A549 (cell line): Measurements from ENCODE around the gene SUMO2. TPM values are rescaled to one million over a fixed set of nuclear protein-coding genes. Genes with fewer than 3 reads are reported as not detected.

Experiments
- ATAC-seq, 2 experiments: fragments of 200-7000 bp in 1 of 2; fragments of >200 bp in 1 of 2; cut with Nextera tagmentation in 1 of 2; cut with Tn5 transposase in 1 of 2; 3 replicates each; pipeline versions ENCODE4 v1.8.0 to v1.9.1; 2018 to 2020; ENCODE audit warnings: mild to moderate bottlenecking in 1 of 2, moderate library complexity in 1 of 2
- CTCF ChIA-PET: fragments of 300-600 bp; sonication (Branson Sonifier 250); formaldehyde crosslinking; extraction: SDS; loops from one replicate; lab custom pipeline; 2021; ENCODE audit warnings: antibody characterized with exemption, inconsistent platforms; lab: Yijun Ruan, JAX
- POLR2A ChIA-PET: fragments of 350-600 bp; formaldehyde crosslinking; extraction: SDS; loops from one replicate; lab custom pipeline; 2021; ENCODE audit warnings: antibody characterized with exemption, inconsistent platforms; lab: Yijun Ruan, JAX
- DNase-seq, 2 experiments: peaks; one replicate each; pipeline versions ENCODE4 v3.0.0 to v3.0.0-alpha.2; 2011 to 2016; ENCODE audit warnings: low read depth in 1 of 2, low spot score in 1 of 2
- FAIRE-seq: peaks from 2 replicates; lab custom pipeline; 2011; peaks lifted over from hg19 to GRCh38; lab: Jason Lieb, UNC
- H3K27ac ChIP-seq, 2 experiments: fragments of >200 bp; sonication (Bioruptor Twin); formaldehyde crosslinking; 3 replicates each; pipeline ENCODE4 v1.5.1; 2016 to 2017
- H3K4me1 ChIP-seq: fragments of >200 bp; sonication (Bioruptor Twin); formaldehyde crosslinking; 3 replicates; pipeline ENCODE4 v1.6.1; 2016
- H3K4me2 ChIP-seq: fragments of >200 bp; sonication (Bioruptor Twin); formaldehyde crosslinking; 3 replicates; pipeline ENCODE4 v1.6.1; 2016
- H3K4me3 ChIP-seq: fragments of >200 bp; sonication (Bioruptor Twin); formaldehyde crosslinking; 3 replicates; pipeline ENCODE4 v1.5.1; 2016
- H3K9me3 ChIP-seq: fragments of >200 bp; sonication (Bioruptor Twin); formaldehyde crosslinking; 3 replicates; pipeline ENCODE4 v1.6.1; 2016
- ATOH8 ChIP-seq: fragments of 250-450 bp; sonication (Bioruptor Pico); IDR thresholded peaks from 2 replicates; pipeline ENCODE4 v1.5.0; 2020; ENCODE audit warnings: low read depth, mild to moderate bottlenecking, moderate library complexity
- BCL3 ChIP-seq: fragments of >200 bp; sonication (Bioruptor Twin); formaldehyde crosslinking; IDR thresholded peaks from 3 replicates; pipeline ENCODE4 v1.6.1; 2016
- CEBPB ChIP-seq, 2 experiments: fragments of >200 bp in 1 of 2; sonication (Bioruptor Twin) in 1 of 2; formaldehyde crosslinking in 1 of 2; IDR thresholded peaks; 2 replicates each; pipeline ENCODE4 v1.6.1; 2012 to 2016
- CHD2 ChIP-seq: fragments of 150-350 bp; IDR thresholded peaks from 2 replicates; pipeline ENCODE4 v1.6.1; 2014; ENCODE audit warnings: low read length; ENCODE audit not compliant: partially characterized antibody
- CHD4 ChIP-seq: fragments of 200-600 bp; sonication (generic); IDR thresholded peaks from 2 replicates; pipeline ENCODE4 v1.6.1; 2016; ENCODE audit warnings: antibody characterized with exemption, mild to moderate bottlenecking, borderline replicate concordance
- EHF ChIP-seq: fragments of 250-450 bp; sonication (Bioruptor Pico); IDR thresholded peaks from 2 replicates; pipeline ENCODE4 v1.5.0; 2020; ENCODE audit warnings: mild to moderate bottlenecking
- EHMT2 ChIP-seq: fragments of 200-600 bp; sonication (generic); IDR thresholded peaks from 2 replicates; pipeline ENCODE4 v1.6.1; 2016; ENCODE audit warnings: antibody characterized with exemption, low read depth, mild to moderate bottlenecking, moderate library complexity
- EP300 ChIP-seq, 2 experiments: fragments of >200 bp; sonication (Bioruptor Twin); formaldehyde crosslinking; IDR thresholded peaks; 2 replicates in 1 of 2; 3 replicates in 1 of 2; pipeline ENCODE4 v1.6.1; 2016 to 2017
- ESRRA ChIP-seq: fragments of 150-350 bp; IDR thresholded peaks from 2 replicates; pipeline ENCODE4 v1.6.1; 2014; ENCODE audit warnings: mild to moderate bottlenecking, low read length, borderline replicate concordance
- GATA3 ChIP-seq: IDR thresholded peaks from 2 replicates; pipeline ENCODE4 v1.6.1; 2012; ENCODE audit warnings: borderline replicate concordance
- HES2 ChIP-seq: fragments of >200 bp; sonication (Bioruptor Twin); formaldehyde crosslinking; IDR thresholded peaks from 2 replicates; pipeline ENCODE4 v1.6.1; 2016
- HEYL ChIP-seq: fragments of 250-450 bp; sonication (Bioruptor Pico); IDR thresholded peaks from 2 replicates; pipeline ENCODE4 v1.8.0; 2021; ENCODE audit warnings: mild to moderate bottlenecking, moderate library complexity
- KDM1A ChIP-seq: fragments of 200-600 bp; sonication (generic); IDR thresholded peaks from 2 replicates; pipeline ENCODE4 v1.6.1; 2016; ENCODE audit warnings: low read depth, mild to moderate bottlenecking
- KDM5A ChIP-seq: fragments of 200-600 bp; sonication (generic); IDR thresholded peaks from 2 replicates; pipeline ENCODE4 v1.6.1; 2016; ENCODE audit warnings: antibody characterized with exemption, mild to moderate bottlenecking
- MAX ChIP-seq: IDR thresholded peaks from 2 replicates; pipeline ENCODE4 v1.6.1; 2012
- MYC ChIP-seq: IDR thresholded peaks from 2 replicates; pipeline ENCODE4 v1.6.1; 2012; ENCODE audit warnings: mild to moderate bottlenecking, inconsistent platforms, low read length, improper control_type of control experiment, borderline replicate concordance
- NR3C1 ChIP-seq: fragments of >200 bp; sonication (Bioruptor Twin); formaldehyde crosslinking; IDR thresholded peaks from 3 replicates; pipeline ENCODE4 v1.6.1; 2017
- PBX3 ChIP-seq: IDR thresholded peaks from 2 replicates; pipeline ENCODE4 v1.6.1; 2012
- PHF8 ChIP-seq: fragments of 200-600 bp; sonication (generic); IDR thresholded peaks from 2 replicates; pipeline ENCODE4 v1.6.1; 2016; ENCODE audit warnings: low read depth, mild to moderate bottlenecking, antibody characterized with exemption, moderate library complexity, borderline replicate concordance
- POLR2AphosphoS2 ChIP-seq: conservative IDR thresholded peaks from 2 replicates; pipeline ENCODE4 v1.6.1; 2012; ENCODE audit warnings: low read length, improper control_type of control experiment, inconsistent platforms
- RARB ChIP-seq: fragments of 250-450 bp; sonication (Bioruptor Pico); IDR thresholded peaks from 2 replicates; pipeline ENCODE4 v1.8.0; 2021; ENCODE audit warnings: mild to moderate bottlenecking, moderate library complexity
- REST ChIP-seq: fragments of 200-600 bp; sonication (generic); IDR thresholded peaks from 2 replicates; pipeline ENCODE4 v1.6.1; 2016; ENCODE audit warnings: antibody characterized with exemption, mild to moderate bottlenecking, moderate library complexity
- RNF2 ChIP-seq: fragments of 200-600 bp; sonication (generic); IDR thresholded peaks from 2 replicates; pipeline ENCODE4 v1.6.1; 2016; ENCODE audit warnings: low read depth, mild to moderate bottlenecking, antibody characterized with exemption, moderate library complexity, borderline replicate concordance
- SMC3 ChIP-seq: fragments of >200 bp; sonication (Bioruptor Twin); formaldehyde crosslinking; IDR thresholded peaks from 3 replicates; pipeline ENCODE4 v1.6.1; 2018; ENCODE audit warnings: inconsistent platforms
- USF2 ChIP-seq: fragments of 450-650 bp; IDR thresholded peaks from 2 replicates; pipeline ENCODE4 v1.6.1; 2014; ENCODE audit warnings: antibody characterized with exemption
- ZFP36 ChIP-seq: fragments of 450-650 bp; IDR thresholded peaks from 2 replicates; pipeline ENCODE4 v1.6.1; 2014; ENCODE audit warnings: borderline replicate concordance; ENCODE audit not compliant: partially characterized antibody
- WGBS: methylation state at CpG from one replicate; pipeline ENCODE4 v1.1.6; 2017; ENCODE audit errors: missing lambda C conversion rate; 5-methylcytosine and 5-hydroxymethylcytosine counted together
- polyA plus RNA-seq, 4 experiments: library from polyadenylated mRNA; depleted of rRNA in 3 of 4; stranded (reverse); fragments of >200 nt; fragmentation: RNase III in 1 of 4; extraction: RNeasy Plus Mini Kit Qiagen cat#74134 plus additional on column Dnase treatment in 1 of 4; gene quantifications; 2 replicates in 3 of 4; 3 replicates in 1 of 4; pipeline ENCODE4 v1.2.3, GENCODE V29; 2011 to 2017

SUMO2 gene
- polyA plus RNA-seq, 2 of the 4 experiments (the other 2 are of a cell fraction): 525 to 545 TPM

- 2% methylated on average over 21 of the region's 35 CpGs for WGBS
- ChIA-PET CTCF (interaction anchor here (1.0 to 3.1 kb wide), 4 partner anchors 10 to 192 kb away, joined by 3 to 14 read pairs (median 7); partner anchors contain the start of gene NT5C), POLR2A (interaction anchor here (1.0 to 2.3 kb wide), 11 partner anchors 9 to 121 kb away, joined by 3 to 21 read pairs (median 9); partner anchors contain the start of genes NT5C and SLC16A5)
- ATAC-seq (peak; percentile 5 to 49), FAIRE-seq (no peak), DNase-seq (peak in 1 of 2 experiments; percentile 35)
- peak overlapping the region; percentile 85 to 95 for H3K27ac ChIP-seq
- peaks cover 54% of the 10 kb centered on the region for H3K4me1 ChIP-seq
- H3K4me3 ChIP-seq: peak overlapping the region; percentile 78
- TF ChIP-seq POLR2AphosphoS2 (no peak), REST (no peak), RARB (CRISPR knock-in tag) (no peak), KDM5A (no peak), EP300 (IDR thresholded peaks at IDR 0.05) (no peak), KDM1A (no peak), HES2 (no peak), GATA3 (0 out of 2 replicates have a peak, but pooled peaks have one; percentile 2), CEBPB (IDR thresholded peaks at IDR 0.05) (no peak), SMC3 (no peak), PHF8 (no peak), EHF (CRISPR knock-in tag) (0 out of 2 replicates have a peak, but pooled peaks have one; percentile 7), MAX (peak; percentile 68; the same call in 1 of the 2 replicates)
- H3K4me2 ChIP-seq: peak overlapping the region; percentile 89
- no peaks in the 10 kb centered on the region for H3K9me3 ChIP-seq
Measured at GRCh38 chr17:75153780-75154194, 29.0 kb downstream of the SUMO2 start.

GRCh38 chr17:75152922-75153779, 29.6 kb downstream of the SUMO2 start:
- 1% methylated on average over 28 of the region's 28 CpGs for WGBS
- no peak for FAIRE-seq
- POLR2A ChIA-PET: interaction anchor here (0.9 to 2.3 kb wide), 2 partner anchors 8 to 30 kb away, joined by 3 to 18 read pairs; partner anchors contain the start of gene SUMO2
- Histone ChIP-seq H3K4me3 (peak overlapping the region; percentile 78), H3K9me3 (no peaks in the 10 kb centered on the region), H3K4me2 (peak overlapping the region; percentile 89), H3K4me1 (peaks cover 54% of the 10 kb centered on the region), H3K27ac (peak overlapping the region; percentile 85 to 95)
- ATAC-seq: peak; percentile 61 to 67
- CTCF ChIA-PET: interaction anchor here (0.5 to 1.1 kb wide), 4 partner anchors 22 to 926 kb away, joined by 3 to 5 read pairs (median 4); partner anchors contain the start of gene NT5C
- peak; percentile 70 to 71 for DNase-seq
- TF ChIP-seq ESRRA: no peak
- no peak for TF ChIP-seq HEYL (CRISPR knock-in tag)
- TF ChIP-seq CHD4: no peak
- 0 out of 2 replicates have a peak, but pooled peaks have one; percentile 30 for TF ChIP-seq ATOH8 (CRISPR knock-in tag)
- TF ChIP-seq EP300 (IDR thresholded peaks at IDR 0.05): no peak
- no peak for TF ChIP-seq USF2
- TF ChIP-seq CHD2: no peak
- no peak for TF ChIP-seq BCL3
- TF ChIP-seq ZFP36: no peak
- TF ChIP-seq NR3C1: no peak
- no peak for TF ChIP-seq RNF2
- peak; percentile 82 for TF ChIP-seq MAX
- no peak for TF ChIP-seq PBX3
- TF ChIP-seq MYC: 0 out of 2 replicates have a peak, but pooled peaks have one; percentile 28
- TF ChIP-seq EHMT2: no peak
- TF ChIP-seq GATA3: peak; percentile 27; the same call in 1 of the 2 replicates
